ENCODE data around the gene DDX10.

DNA sequence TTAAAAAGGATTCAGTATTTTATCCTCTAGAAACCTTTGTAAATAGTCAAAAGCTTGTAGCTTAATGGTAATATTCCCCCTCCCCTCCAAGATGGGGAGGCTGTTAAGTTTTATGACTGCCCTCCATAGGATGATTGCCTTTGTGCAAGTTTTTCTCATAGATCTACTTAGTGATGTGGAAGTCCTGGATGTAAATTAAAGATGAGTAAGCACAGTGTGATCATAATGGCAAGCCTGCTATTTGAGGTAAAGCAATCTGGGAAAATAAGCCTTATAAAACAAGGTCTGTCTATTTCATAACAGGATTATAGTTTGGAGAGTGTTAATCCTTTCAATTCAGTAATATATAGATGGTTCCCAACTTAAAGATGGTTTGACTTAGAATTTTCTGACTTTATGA is 216.3 kb downstream of the DDX10 start:
- TF ChIP-seq, protein P1, sequence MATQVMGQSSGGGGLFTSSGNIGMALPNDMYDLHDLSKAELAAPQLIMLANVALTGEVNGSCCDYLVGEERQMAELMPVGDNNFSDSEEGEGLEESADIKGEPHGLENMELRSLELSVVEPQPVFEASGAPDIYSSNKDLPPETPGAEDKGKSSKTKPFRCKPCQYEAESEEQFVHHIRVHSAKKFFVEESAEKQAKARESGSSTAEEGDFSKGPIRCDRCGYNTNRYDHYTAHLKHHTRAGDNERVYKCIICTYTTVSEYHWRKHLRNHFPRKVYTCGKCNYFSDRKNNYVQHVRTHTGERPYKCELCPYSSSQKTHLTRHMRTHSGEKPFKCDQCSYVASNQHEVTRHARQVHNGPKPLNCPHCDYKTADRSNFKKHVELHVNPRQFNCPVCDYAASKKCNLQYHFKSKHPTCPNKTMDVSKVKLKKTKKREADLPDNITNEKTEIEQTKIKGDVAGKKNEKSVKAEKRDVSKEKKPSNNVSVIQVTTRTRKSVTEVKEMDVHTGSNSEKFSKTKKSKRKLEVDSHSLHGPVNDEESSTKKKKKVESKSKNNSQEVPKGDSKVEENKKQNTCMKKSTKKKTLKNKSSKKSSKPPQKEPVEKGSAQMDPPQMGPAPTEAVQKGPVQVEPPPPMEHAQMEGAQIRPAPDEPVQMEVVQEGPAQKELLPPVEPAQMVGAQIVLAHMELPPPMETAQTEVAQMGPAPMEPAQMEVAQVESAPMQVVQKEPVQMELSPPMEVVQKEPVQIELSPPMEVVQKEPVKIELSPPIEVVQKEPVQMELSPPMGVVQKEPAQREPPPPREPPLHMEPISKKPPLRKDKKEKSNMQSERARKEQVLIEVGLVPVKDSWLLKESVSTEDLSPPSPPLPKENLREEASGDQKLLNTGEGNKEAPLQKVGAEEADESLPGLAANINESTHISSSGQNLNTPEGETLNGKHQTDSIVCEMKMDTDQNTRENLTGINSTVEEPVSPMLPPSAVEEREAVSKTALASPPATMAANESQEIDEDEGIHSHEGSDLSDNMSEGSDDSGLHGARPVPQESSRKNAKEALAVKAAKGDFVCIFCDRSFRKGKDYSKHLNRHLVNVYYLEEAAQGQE (IDR thresholded peaks at IDR 0.05; ENCODE audit: low read depth) = no peak
- TF ChIP-seq TAF1 (IDR thresholded peaks at IDR 0.05; ENCODE audit: low read depth) (no peak), EGR1 (IDR thresholded peaks at IDR 0.05) (no peak), RAD21 (IDR thresholded peaks at IDR 0.05; ENCODE audit: low read depth) (no peak)
